ENCODE data around the gene MYL9.

The MYL9 gene

GRCh38 chr20:36526521-36527011 lies 14.8 kb upstream of the MYL9 start:
- no peak for DNase-seq (ENCODE audit: low spot score)

GRCh38 chr20:36527331-36528125 lies 13.8 kb upstream of the MYL9 start:
- no peak for DNase-seq (ENCODE audit: low spot score)

- no peak for DNase-seq (ENCODE audit: low spot score)
Observed at GRCh38 chr20:36528176-36528874, 13.0 kb upstream of the MYL9 start.

- no peak for DNase-seq (ENCODE audit: low spot score)
Observed at GRCh38 chr20:36528875-36529417, 12.4 kb upstream of the MYL9 start.

GRCh38 chr20:36532388-36532787 lies 8.9 kb upstream of the MYL9 start:
- DNase-seq (ENCODE audit: low spot score), result no peak

- DNase-seq (ENCODE audit: low spot score), result no peak
Observed at GRCh38 chr20:36532822-36533221, 8.5 kb upstream of the MYL9 start.

- DNase-seq (ENCODE audit: low spot score), result no peak
Observed at GRCh38 chr20:36538026-36538722, 3.1 kb upstream of the MYL9 start.

- no peak for DNase-seq (ENCODE audit: low spot score)
Observed at GRCh38 chr20:36540551-36541211, 638 bp upstream of the MYL9 start.

- DNase-seq (ENCODE audit: low spot score), result no peak
Observed at GRCh38 chr20:36541768-36542488, 609 bp downstream of the MYL9 start.

- DNase-seq (ENCODE audit: low spot score), result no peak
Observed at GRCh38 chr20:36542516-36543183, 1.3 kb downstream of the MYL9 start.

GRCh38 chr20:36543184-36544133 lies 2.1 kb downstream of the MYL9 start:
- no peak for DNase-seq (ENCODE audit: low spot score)

- DNase-seq (ENCODE audit: low spot score), result no peak
Observed at GRCh38 chr20:36544134-36545018, 3.1 kb downstream of the MYL9 start.

- no peak for DNase-seq (ENCODE audit: low spot score)
Observed at GRCh38 chr20:36546111-36546736, 4.9 kb downstream of the MYL9 start.

- no peak for DNase-seq (ENCODE audit: low spot score)
Observed at GRCh38 chr20:36547186-36548005, 6.1 kb downstream of the MYL9 start.

GRCh38 chr20:36548006-36548315 lies 6.6 kb downstream of the MYL9 start:
- DNase-seq (ENCODE audit: low spot score), result no peak

GRCh38 chr20:36548704-36549627 lies 7.6 kb downstream of the MYL9 start:
- DNase-seq (ENCODE audit: low spot score), result no peak
